ENCODE data around the gene SYTL3.

DNA sequence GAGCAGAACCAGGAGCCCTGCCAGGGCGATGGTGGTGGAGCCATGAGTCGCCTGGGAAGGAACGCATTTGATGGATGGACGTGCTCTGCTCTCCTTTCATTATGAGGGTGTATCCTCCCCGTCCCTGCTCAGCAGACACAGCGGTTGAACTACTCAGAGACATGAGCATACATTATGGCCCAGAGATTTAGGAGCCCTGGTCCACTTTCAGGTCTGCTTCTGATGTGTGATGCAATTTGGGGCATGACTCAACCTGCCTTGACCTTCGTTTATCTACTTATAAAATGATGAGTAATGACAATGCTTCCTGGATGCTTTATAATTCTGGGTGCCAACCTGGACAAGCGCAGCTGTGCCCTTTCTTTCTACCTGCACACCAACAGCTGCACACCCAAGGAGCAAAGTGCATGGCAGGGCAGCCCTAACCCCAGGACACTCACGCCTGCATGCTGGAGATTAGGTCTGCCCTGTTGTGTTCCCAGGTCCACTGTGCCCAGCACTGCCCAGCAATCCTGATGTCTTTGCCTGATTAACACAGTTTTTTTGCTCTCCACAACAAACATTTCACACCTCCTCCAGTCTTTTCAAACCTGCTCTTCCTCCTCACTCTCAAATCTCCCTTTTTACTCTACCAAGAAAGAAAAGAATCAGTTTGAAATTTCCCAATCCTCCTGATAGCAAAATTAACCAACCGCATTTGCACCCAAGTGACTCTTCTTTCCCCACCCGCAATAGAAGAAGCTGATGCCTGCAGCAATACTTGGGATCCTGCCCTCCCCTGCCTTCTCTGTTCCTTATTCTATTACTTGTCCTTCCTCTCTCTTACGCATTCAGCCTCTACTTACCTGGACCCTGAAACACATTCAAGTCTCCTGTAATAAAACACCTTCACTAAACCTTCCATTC is 88.1 kb downstream of the SYTL3 start:
- TF ChIP-seq, protein P1, sequence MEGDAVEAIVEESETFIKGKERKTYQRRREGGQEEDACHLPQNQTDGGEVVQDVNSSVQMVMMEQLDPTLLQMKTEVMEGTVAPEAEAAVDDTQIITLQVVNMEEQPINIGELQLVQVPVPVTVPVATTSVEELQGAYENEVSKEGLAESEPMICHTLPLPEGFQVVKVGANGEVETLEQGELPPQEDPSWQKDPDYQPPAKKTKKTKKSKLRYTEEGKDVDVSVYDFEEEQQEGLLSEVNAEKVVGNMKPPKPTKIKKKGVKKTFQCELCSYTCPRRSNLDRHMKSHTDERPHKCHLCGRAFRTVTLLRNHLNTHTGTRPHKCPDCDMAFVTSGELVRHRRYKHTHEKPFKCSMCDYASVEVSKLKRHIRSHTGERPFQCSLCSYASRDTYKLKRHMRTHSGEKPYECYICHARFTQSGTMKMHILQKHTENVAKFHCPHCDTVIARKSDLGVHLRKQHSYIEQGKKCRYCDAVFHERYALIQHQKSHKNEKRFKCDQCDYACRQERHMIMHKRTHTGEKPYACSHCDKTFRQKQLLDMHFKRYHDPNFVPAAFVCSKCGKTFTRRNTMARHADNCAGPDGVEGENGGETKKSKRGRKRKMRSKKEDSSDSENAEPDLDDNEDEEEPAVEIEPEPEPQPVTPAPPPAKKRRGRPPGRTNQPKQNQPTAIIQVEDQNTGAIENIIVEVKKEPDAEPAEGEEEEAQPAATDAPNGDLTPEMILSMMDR (IDR thresholded peaks at IDR 0.05) = no peak
- no peak for TF ChIP-seq EP300 (IDR thresholded peaks at IDR 0.05)
- no peak for TF ChIP-seq POLR2AphosphoS5 (IDR thresholded peaks at IDR 0.05)
